B cell (primary cell): ENCODE results near the gene AAK1. TPM values are rescaled to one million over a fixed set of nuclear protein-coding genes. Genes with fewer than 3 reads are reported as not detected.

Source experiments
- ATAC-seq: fragments of 200-7000 bp; cut with Tn5 transposase; one replicate; pipeline ENCODE4 v1.10.0; 2021; ENCODE audit warnings: low read depth, mild to moderate bottlenecking, moderate number of reproducible peaks, moderate library complexity
- CTCF ChIA-PET: fragments of 350-600 bp; sonication (Branson Sonifier 250); formaldehyde crosslinking; loops from one replicate; lab custom pipeline; 2021; ENCODE audit warnings: antibody characterized with exemption, inconsistent platforms; lab: Charles Lee
- POLR2A ChIA-PET: fragments of 350-600 bp; sonication (Branson Sonifier 250); formaldehyde crosslinking; loops from one replicate; lab custom pipeline; 2021; ENCODE audit warnings: antibody characterized with exemption; lab: Charles Lee
- DNase-seq: peaks from one replicate; pipeline ENCODE4 v3.0.0; 2013
- H2AFZ ChIP-seq: 2 replicates; pipeline ENCODE4 v1.6.1; 2012; ENCODE audit warnings: mild to moderate bottlenecking, low read depth, low read length; ENCODE audit not compliant: insufficient read depth, poor library complexity, severe bottlenecking
- H3K27ac ChIP-seq, 2 donors: 1 replicate in 1 of 2; 2 replicates in 1 of 2; pipeline ENCODE4 v1.5.1; 2012 to 2013; ENCODE audit warnings: low read length in 2 of 2, mild to moderate bottlenecking in 2 of 2, moderate library complexity in 1 of 2
- H3K27me3 ChIP-seq, 4 experiments: fragments of 200-600 bp in 1 of 4; sonication (generic) in 1 of 4; replicated peaks in 1 of 4; 1 replicate in 2 of 4; 2 replicates in 2 of 4; pipeline versions ENCODE4 v1.6.1 to v1.7.0; 2013 to 2016; ENCODE audit warnings: low read length in 3 of 4, mild to moderate bottlenecking in 2 of 4, mixed read lengths in 1 of 4, moderate library complexity in 1 of 4; ENCODE audit not compliant: insufficient read depth in 4 of 4, control insufficient read depth in 3 of 4; ENCODE audit errors: control extremely low read depth in 1 of 4
- H3K36me3 ChIP-seq, 2 experiments: replicated peaks in 1 of 2; 1 replicate in 1 of 2; 2 replicates in 1 of 2; pipeline versions ENCODE4 v1.6.1 to v1.7.1; 2013; ENCODE audit warnings: low read length in 1 of 2; ENCODE audit not compliant: insufficient read depth in 2 of 2, control insufficient read depth in 1 of 2; ENCODE audit errors: control extremely low read depth in 1 of 2, extremely low read depth in 1 of 2
- H3K4me1 ChIP-seq, 2 donors: fragments of 200-600 bp in 1 of 2; sonication (generic) in 1 of 2; 1 replicate in 1 of 2; 2 replicates in 1 of 2; pipeline versions ENCODE4 v1.5.1 to v1.6.1; 2013 to 2017; ENCODE audit warnings: low read length in 2 of 2; ENCODE audit not compliant: control insufficient read depth in 2 of 2, insufficient read depth in 2 of 2
- H3K4me2 ChIP-seq: replicated peaks from 2 replicates; pipeline ENCODE3; 2012; ENCODE audit warnings: mild to moderate bottlenecking, low read depth, low read length; ENCODE audit not compliant: poor library complexity, severe bottlenecking
- H3K4me3 ChIP-seq, 5 experiments: fragments of 200-600 bp in 1 of 5; sonication (generic) in 1 of 5; 1 replicate in 3 of 5; 2 replicates in 2 of 5; pipeline versions ENCODE4 v1.5.1 to v1.7.0; 2011 to 2016; ENCODE audit warnings: low read length in 4 of 5, mild to moderate bottlenecking in 4 of 5, low read depth in 2 of 5, control low read depth in 1 of 5, moderate library complexity in 1 of 5; ENCODE audit not compliant: insufficient read depth in 1 of 5; ENCODE audit errors: control extremely low read depth in 1 of 5, extremely low read depth in 1 of 5
- H3K79me2 ChIP-seq: fragments of 200-600 bp; sonication (generic); one replicate; pipeline ENCODE4 v1.6.0; 2016; ENCODE audit warnings: low read length; ENCODE audit not compliant: control insufficient read depth, insufficient read depth
- H3K9ac ChIP-seq: fragments of 200-600 bp; sonication (generic); 2 replicates; pipeline ENCODE4 v1.6.1; 2017; ENCODE audit warnings: mild to moderate bottlenecking, low read length, moderate library complexity
- H3K9me3 ChIP-seq, 3 donors: one replicate each; pipeline versions ENCODE4 v1.6.1 to v1.7.1; 2013; ENCODE audit warnings: low read length in 2 of 3; ENCODE audit not compliant: control insufficient read depth in 2 of 3, insufficient read depth in 1 of 3; ENCODE audit errors: control extremely low read depth in 1 of 3
- H4K20me1 ChIP-seq: 2 replicates; pipeline ENCODE4 v1.6.0; 2012; ENCODE audit warnings: mild to moderate bottlenecking, low read length; ENCODE audit not compliant: insufficient read depth, control insufficient read depth, poor library complexity, severe bottlenecking
- H3K27ac Mint-ChIP-seq: one replicate; pipeline ENCODE4 v1.8.0; 2021; ENCODE audit warnings: mixed read lengths
- H3K27me3 Mint-ChIP-seq: one replicate; pipeline ENCODE4 v1.8.0; 2021; ENCODE audit warnings: mixed read lengths
- H3K4me1 Mint-ChIP-seq: one replicate; pipeline ENCODE4 v1.8.0; 2021; ENCODE audit warnings: mixed read lengths
- H3K4me3 Mint-ChIP-seq: one replicate; pipeline ENCODE4 v1.8.0; 2021; ENCODE audit warnings: mixed read lengths
- H3K9me3 Mint-ChIP-seq: one replicate; pipeline ENCODE4 v1.8.0; 2022; ENCODE audit warnings: mixed read lengths; ENCODE audit not compliant: insufficient read depth
- EZH2 ChIP-seq: IDR thresholded peaks from 2 replicates; pipeline ENCODE4 v1.6.1; 2012; ENCODE audit warnings: borderline replicate concordance, low read depth, mild to moderate bottlenecking, moderate library complexity, low read length; ENCODE audit not compliant: insufficient read depth, poor library complexity, severe bottlenecking
- WGBS: methylation state at CpG from one replicate; pipeline ENCODE4 v1.1.5; 2013; ENCODE audit warnings: missing lambda C conversion rate; ENCODE audit not compliant: insufficient coverage; 5-methylcytosine and 5-hydroxymethylcytosine counted together
- intact Hi-C: fragments of 100-400 bp; cut with micrococcal nuclease; formaldehyde crosslinking; loops from one replicate; pipeline ENCODE4 v1.10.0; 2022
- polyA plus RNA-seq: library from polyadenylated mRNA; depleted of rRNA; stranded (reverse); fragments of >200 nt; gene quantifications from 2 replicates; pipeline ENCODE4 v1.2.3, GENCODE V29; 2012
- total RNA-seq, 2 donors: library from RNA; stranded (reverse); fragments of 120-200 nt in 1 of 2; gene quantifications; 1 replicate in 1 of 2; 2 replicates in 1 of 2; pipeline versions ENCODE4 v1.2.3 to v1.2.4, GENCODE V29; 2013 to 2022
- TF ChIP-seq, protein P1 (sequence below): fragments of 200-600 bp; IDR thresholded peaks from one replicate; pipeline ENCODE4 v1.8.0; 2022; ENCODE audit warnings: antibody characterized with exemption, mild to moderate bottlenecking

Gene AAK1
- total and polyA plus RNA-seq, 2 donors (not counting 1 experiment from before 2014, with no cell fraction given): 2.4 to 7.2 TPM

GRCh38 chr2:69453475-69454129, 189.9 kb downstream of the AAK1 start:
- ChIA-PET POLR2A (no interaction called here), CTCF (no interaction called here)
- Histone ChIP-seq H3K4me2 (no peak overlapping the region), H3K36me3 (no peaks in the 10 kb centered on the region), H4K20me1 (no peaks in the 10 kb centered on the region), H3K27ac (no peak overlapping the region), H2AFZ (no peak overlapping the region), H3K4me1 (no peaks in the 10 kb centered on the region), H3K9ac (no peak overlapping the region), H3K27me3 (peaks cover 0 to 3% (median 0%) of the 10 kb centered on the region in 4 experiments), H3K79me2 (no peaks in the 10 kb centered on the region), H3K9me3 (no peaks in the 10 kb centered on the region), H3K4me3 (no peak overlapping the region)
- intact Hi-C loops: no loop called here
- Mint-ChIP-seq H3K27me3 (peaks cover 4% of the 10 kb centered on the region), H3K9me3 (no peaks in the 10 kb centered on the region), H3K4me1 (peaks cover 2% of the 10 kb centered on the region), H3K27ac (no peak overlapping the region), H3K4me3 (no peak overlapping the region)
- TF ChIP-seq, protein P1, sequence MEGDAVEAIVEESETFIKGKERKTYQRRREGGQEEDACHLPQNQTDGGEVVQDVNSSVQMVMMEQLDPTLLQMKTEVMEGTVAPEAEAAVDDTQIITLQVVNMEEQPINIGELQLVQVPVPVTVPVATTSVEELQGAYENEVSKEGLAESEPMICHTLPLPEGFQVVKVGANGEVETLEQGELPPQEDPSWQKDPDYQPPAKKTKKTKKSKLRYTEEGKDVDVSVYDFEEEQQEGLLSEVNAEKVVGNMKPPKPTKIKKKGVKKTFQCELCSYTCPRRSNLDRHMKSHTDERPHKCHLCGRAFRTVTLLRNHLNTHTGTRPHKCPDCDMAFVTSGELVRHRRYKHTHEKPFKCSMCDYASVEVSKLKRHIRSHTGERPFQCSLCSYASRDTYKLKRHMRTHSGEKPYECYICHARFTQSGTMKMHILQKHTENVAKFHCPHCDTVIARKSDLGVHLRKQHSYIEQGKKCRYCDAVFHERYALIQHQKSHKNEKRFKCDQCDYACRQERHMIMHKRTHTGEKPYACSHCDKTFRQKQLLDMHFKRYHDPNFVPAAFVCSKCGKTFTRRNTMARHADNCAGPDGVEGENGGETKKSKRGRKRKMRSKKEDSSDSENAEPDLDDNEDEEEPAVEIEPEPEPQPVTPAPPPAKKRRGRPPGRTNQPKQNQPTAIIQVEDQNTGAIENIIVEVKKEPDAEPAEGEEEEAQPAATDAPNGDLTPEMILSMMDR: no peak
- no peak for TF ChIP-seq EZH2
- WGBS: 86% methylated on average over 1 of the region's 4 CpGs
- DNase-seq: no peak
- no peak for ATAC-seq

- Mint-ChIP-seq H3K27ac (no peak overlapping the region), H3K9me3 (no peaks in the 10 kb centered on the region), H3K27me3 (peaks cover 7% of the 10 kb centered on the region), H3K4me3 (no peak overlapping the region), H3K4me1 (peaks cover 2% of the 10 kb centered on the region)
- Histone ChIP-seq H3K4me1 (no peaks in the 10 kb centered on the region), H3K79me2 (no peaks in the 10 kb centered on the region), H3K9me3 (no peaks in the 10 kb centered on the region), H3K27ac (no peak overlapping the region), H3K4me2 (no peak overlapping the region), H2AFZ (no peak overlapping the region), H4K20me1 (no peaks in the 10 kb centered on the region), H3K27me3 (peaks cover 0 to 3% (median 0%) of the 10 kb centered on the region in 4 experiments), H3K4me3 (no peak overlapping the region), H3K36me3 (no peaks in the 10 kb centered on the region), H3K9ac (no peak overlapping the region)
- ATAC-seq (no peak), DNase-seq (no peak)
- no peak for TF ChIP-seq EZH2
- TF ChIP-seq, protein P1: no peak
- intact Hi-C loops: no loop called here
- ChIA-PET POLR2A (no interaction called here), CTCF (no interaction called here)
- 100% methylated on average over 2 of the region's 3 CpGs for WGBS
Observed at GRCh38 chr2:69452687-69453086, 190.9 kb downstream of the AAK1 start.
